Fibroblast of villous mesenchyme (primary cell): ENCODE measurements around the gene EML2. TPM values are rescaled to one million over a fixed set of nuclear protein-coding genes. Genes with fewer than 3 reads are reported as not detected.

ENCODE experiments used
- DNase-seq: peaks from one replicate; pipeline ENCODE4 v3.0.0-alpha.2; 2010; ENCODE audit warnings: low read depth
- H3K4me3 ChIP-seq: 2 replicates; pipeline ENCODE4 v1.5.1; 2011; ENCODE audit warnings: low read depth, mild to moderate bottlenecking, low read length
- total RNA-seq: library from RNA; depleted of rRNA; stranded (reverse); fragments of >200 nt; gene quantifications from 2 replicates; pipeline ENCODE4 v1.2.3, GENCODE V29; 2012
- TF ChIP-seq, protein P1 (sequence below): IDR thresholded peaks from 2 replicates; pipeline ENCODE4 v1.5.1; 2012; ENCODE audit warnings: low read depth, mild to moderate bottlenecking, low read length; ENCODE audit not compliant: insufficient read depth

Gene EML2
- total RNA-seq, 1 donor: 31.5 TPM

DNA sequence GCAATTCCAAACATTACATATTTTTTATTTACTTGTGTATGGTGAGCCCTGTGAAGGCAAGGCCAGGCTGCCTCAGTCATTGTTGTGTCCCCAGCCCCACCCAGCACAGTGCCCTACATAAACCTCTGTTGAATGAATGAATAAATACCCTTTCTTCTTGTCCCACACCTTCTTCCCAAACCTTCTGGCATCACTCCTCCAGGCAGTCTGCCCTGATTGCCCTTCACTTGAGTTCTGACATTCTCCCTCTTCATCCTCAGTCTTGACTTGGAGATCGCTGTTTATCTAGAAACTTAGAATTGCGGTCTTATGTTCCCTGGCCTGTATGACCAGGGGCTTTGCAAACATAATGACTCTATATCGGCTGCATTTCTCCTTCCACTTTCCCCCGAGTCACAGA is 49.4 kb downstream of the EML2 start:
- TF ChIP-seq, protein P1, sequence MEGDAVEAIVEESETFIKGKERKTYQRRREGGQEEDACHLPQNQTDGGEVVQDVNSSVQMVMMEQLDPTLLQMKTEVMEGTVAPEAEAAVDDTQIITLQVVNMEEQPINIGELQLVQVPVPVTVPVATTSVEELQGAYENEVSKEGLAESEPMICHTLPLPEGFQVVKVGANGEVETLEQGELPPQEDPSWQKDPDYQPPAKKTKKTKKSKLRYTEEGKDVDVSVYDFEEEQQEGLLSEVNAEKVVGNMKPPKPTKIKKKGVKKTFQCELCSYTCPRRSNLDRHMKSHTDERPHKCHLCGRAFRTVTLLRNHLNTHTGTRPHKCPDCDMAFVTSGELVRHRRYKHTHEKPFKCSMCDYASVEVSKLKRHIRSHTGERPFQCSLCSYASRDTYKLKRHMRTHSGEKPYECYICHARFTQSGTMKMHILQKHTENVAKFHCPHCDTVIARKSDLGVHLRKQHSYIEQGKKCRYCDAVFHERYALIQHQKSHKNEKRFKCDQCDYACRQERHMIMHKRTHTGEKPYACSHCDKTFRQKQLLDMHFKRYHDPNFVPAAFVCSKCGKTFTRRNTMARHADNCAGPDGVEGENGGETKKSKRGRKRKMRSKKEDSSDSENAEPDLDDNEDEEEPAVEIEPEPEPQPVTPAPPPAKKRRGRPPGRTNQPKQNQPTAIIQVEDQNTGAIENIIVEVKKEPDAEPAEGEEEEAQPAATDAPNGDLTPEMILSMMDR: no peak
- no peak for DNase-seq
- H3K4me3 ChIP-seq: no peak overlapping the region

DNA sequence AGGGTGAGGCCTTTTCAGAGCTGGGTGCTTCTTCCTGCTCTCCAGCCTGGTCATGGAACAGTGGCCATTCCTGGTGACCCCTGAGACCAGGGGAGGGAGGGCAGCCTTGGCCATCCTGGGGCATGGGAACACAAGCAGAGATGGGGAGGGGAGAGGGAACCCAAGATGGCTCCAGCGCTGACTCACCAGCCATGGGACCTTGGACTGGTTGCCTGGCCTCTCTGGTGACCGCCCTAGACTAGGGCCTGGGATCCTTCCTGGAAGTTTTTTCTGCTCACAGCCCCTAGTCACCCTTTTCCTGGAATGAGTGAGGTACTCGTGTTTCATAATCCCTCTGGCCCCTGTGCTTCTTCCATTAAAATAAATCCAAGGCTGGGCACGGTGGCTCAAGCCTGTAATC is 51.3 kb downstream of the EML2 start:
- TF ChIP-seq, protein P1: no peak
- no peak for DNase-seq
- no peak overlapping the region for H3K4me3 ChIP-seq

DNA sequence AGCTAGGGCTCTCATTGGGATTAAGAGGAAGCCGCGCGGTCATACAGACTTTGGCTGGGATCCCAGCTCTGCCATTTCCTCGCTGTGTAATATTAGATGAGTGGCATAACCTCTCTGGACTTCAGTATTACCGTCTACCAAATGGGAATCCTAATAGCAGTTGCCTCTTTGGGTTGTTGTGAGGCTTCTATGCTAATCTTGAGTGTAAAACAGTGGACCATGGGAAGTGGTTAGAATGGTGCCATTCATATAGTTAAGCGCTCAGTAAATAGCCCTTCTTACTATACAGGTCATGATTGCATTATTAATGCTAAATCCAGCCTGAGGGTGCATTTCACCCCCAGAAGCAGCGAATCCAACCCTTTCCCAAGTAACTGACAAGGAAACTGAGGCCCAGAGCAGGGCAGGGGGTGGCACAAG is 54.0 kb downstream of the EML2 start:
- H3K4me3 ChIP-seq: peak overlapping the region; percentile 93
- DNase-seq: no peak
- TF ChIP-seq, protein P1: no peak

DNA sequence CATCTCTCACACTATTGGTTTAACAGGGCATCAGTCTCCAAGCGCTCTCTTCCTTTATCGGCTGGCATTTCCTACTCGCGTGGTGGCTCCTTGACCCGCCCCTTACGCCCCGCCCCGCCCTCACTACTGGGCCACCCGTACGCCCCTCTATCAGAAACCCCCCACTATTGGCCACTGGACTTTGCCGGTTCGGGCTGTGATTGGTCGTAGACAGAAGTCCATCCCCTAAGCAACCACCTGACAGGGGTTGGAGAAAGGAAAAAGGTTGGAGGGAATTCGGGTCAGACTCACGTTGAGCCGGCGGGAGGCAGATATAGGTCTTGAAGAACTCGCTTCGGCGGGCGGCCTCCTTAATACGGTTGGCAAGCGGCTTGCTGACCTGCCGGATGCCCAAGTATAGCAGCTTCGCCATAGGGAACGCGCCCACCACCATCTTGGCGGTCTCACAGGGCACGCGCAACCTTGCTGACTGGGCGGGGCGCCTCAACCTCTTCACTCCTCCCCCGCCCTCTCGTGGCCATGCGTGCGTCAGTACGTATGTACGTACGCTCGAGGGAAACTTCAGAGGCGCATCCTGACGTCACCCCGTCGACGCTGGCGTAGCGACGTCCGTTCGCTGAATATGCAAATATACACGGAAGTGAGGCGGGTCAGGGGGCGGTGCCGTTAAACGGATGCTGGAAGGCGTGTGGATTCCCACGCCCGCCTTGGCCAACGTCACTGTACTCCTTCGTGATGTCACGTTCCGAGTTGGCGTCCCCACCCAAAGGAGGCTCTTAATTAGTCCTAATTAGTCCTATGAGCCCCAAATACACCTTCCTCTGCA is 54.7 kb downstream of the EML2 start, which contains the start of gene OPA3:
Gene OPA3 (minus strand): TSS at position 471 of the 826 bp plus-strand sequence. CDS start 38 bp downstream, at position 433.
- peak within 1 kb of the TSS; percentile 93 for H3K4me3 ChIP-seq
- TF ChIP-seq, protein P1: no peak
- peak; percentile 100 for DNase-seq

DNA sequence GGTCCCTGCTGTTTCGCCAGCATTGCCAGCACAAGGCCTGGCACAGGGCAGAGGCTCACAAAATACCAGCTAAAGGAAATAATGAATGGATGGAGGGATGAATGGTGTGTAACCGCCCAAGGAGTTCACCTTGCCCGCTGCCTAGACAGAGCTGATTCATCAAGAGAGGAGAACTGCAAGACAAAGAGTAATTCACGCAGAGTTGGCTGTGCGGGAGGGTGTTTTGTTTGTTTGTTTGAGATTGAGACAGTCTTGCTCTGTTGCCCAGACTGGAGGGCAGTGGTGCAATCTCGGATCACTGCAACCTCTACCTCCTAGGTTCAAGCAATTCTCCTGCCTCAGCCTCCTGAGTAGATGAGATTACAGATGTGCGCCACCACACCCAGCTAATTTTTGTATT is 57.6 kb downstream of the EML2 start:
- no peak for DNase-seq
- no peak overlapping the region for H3K4me3 ChIP-seq
- TF ChIP-seq, protein P1: no peak

DNA sequence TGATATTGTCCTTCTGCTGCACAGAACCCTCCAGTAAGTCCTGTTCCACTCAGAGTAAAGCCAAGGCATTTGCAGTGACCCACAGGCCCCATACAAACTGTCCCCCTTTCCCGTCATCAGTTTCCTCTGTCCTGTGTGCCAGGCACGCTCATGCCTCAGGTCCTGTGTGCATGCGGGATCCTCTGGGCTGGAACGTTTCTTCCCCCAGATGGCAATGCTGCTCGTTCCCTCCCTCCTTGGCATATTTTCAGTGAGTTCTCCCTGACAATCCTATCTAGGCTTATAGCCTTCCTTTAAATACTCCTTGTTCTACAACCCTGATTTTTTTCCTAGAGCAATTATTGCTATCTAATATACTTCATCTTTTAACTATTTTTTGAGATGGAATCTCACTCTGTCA is 60.3 kb downstream of the EML2 start:
- no peak overlapping the region for H3K4me3 ChIP-seq
- DNase-seq: no peak
- TF ChIP-seq, protein P1: no peak
